H1 (cell line): ENCODE data around the gene MED13. TPM values are rescaled to one million over a fixed set of nuclear protein-coding genes. Genes with fewer than 3 reads are reported as not detected.

Source experiments
- ATF3 ChIP-seq: IDR thresholded peaks from 2 replicates; pipeline ENCODE4 v1.6.1; 2011; ENCODE audit warnings: low read depth, mild to moderate bottlenecking, low read length; ENCODE audit not compliant: insufficient read depth
- CHD7 ChIP-seq: fragments of 300-600 bp; sonication (generic); IDR thresholded peaks from 2 replicates; pipeline ENCODE4 v1.7.1; 2012; ENCODE audit warnings: low read length, moderate library complexity, mild to moderate bottlenecking, inconsistent platforms; ENCODE audit not compliant: insufficient replicate concordance
- EGR1 ChIP-seq: IDR thresholded peaks from 2 replicates; pipeline ENCODE4 v1.6.1; 2011; ENCODE audit warnings: low read depth, low read length, borderline replicate concordance
- JUN ChIP-seq: IDR thresholded peaks from 2 replicates; pipeline ENCODE4 v1.6.1; 2011; ENCODE audit warnings: low read depth, mild to moderate bottlenecking, improper control_type of control experiment, low read length
- SP1 ChIP-seq: IDR thresholded peaks from 2 replicates; pipeline ENCODE4 v1.6.1; 2011; ENCODE audit warnings: low read depth, low read length
- polyA plus RNA-seq, 7 experiments: library from polyadenylated mRNA; depleted of rRNA in 3 of 7; stranded (reverse) in 5 of 7; unstranded in 2 of 7; fragments of >200 nt in 5 of 7; fragments of 200-250 nt in 2 of 7; gene quantifications; 1 replicate in 5 of 7; 2 replicates in 1 of 7; 4 replicates in 1 of 7; pipeline versions ENCODE4 v1.2.1 to v1.2.3, GENCODE V29; 2011 to 2013; ENCODE audit warnings: missing spikeins in 2 of 7, mixed read lengths in 2 of 7
- total RNA-seq: library from RNA; stranded (reverse); fragmentation: NEBNext Ultra II Directional; extraction: Animal tissue kit (Norgen Biotek cat#: 25700); gene quantifications from 2 replicates; pipeline ENCODE4 v1.2.1, GENCODE V29; 2021
- TF ChIP-seq, protein P1 (sequence below), 3 experiments: IDR thresholded peaks; 1 replicate in 2 of 3; 2 replicates in 1 of 3; pipeline versions ENCODE4 v1.5.1 to v1.6.1; 2011; ENCODE audit warnings: low read length in 3 of 3, mild to moderate bottlenecking in 3 of 3, inconsistent platforms in 2 of 3, low read depth in 1 of 3, moderate library complexity in 1 of 3; ENCODE audit not compliant: insufficient read depth in 1 of 3; ENCODE audit errors: control extremely low read depth in 1 of 3

The MED13 gene
- total and polyA plus RNA-seq, 2 of the 8 experiments (the other 6 are each of a cell fraction or from before 2014, with no cell fraction given) = 11.3 to 44.8 TPM

DNA sequence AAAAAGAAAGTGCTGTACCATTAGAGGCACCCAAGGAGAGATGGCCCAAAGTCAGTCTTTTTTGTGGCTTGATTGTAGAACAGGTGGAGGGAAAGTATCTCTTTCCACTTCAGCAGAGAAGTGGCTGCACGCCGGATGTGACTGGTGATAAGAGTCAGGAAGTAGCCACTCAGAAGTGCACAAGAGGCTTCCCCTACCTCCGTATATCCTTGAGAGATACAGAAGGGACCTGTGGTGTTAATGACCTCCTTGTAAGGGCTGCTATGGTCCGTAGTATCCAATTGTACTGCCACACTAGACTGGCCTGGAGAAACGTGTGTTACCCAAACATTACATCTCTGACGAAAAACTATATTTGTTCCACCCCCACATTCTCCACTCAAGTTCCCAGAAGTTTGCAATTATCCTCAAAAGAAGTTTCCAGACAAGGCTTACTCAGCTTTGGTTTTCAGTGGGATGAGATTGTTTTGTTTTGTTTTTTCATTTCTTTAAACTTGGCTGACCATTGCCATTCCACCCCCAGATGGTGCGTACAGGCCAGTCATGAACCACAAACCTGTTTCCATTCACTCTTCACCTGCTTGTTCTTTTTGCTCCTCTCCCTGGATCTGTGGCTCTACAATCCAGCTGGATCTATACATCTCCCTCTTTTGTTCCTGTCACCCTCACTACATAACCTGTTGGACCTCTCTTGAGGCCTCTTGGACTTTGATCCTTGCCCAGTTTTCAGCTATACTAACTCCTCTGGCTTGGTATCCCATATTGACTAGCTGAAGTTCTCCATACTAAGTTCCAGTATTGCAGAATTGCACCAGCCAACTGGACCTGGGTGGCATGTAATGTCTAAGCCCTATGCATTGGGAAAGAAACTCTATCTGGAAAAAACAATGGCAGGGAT lies 20.7 kb upstream of the MED13 start (continued):
- TF ChIP-seq CHD7 (no peak), ATF3 (no peak), SP1 (no peak), EGR1 (no peak), JUN (no peak)
- TF ChIP-seq, protein P1, sequence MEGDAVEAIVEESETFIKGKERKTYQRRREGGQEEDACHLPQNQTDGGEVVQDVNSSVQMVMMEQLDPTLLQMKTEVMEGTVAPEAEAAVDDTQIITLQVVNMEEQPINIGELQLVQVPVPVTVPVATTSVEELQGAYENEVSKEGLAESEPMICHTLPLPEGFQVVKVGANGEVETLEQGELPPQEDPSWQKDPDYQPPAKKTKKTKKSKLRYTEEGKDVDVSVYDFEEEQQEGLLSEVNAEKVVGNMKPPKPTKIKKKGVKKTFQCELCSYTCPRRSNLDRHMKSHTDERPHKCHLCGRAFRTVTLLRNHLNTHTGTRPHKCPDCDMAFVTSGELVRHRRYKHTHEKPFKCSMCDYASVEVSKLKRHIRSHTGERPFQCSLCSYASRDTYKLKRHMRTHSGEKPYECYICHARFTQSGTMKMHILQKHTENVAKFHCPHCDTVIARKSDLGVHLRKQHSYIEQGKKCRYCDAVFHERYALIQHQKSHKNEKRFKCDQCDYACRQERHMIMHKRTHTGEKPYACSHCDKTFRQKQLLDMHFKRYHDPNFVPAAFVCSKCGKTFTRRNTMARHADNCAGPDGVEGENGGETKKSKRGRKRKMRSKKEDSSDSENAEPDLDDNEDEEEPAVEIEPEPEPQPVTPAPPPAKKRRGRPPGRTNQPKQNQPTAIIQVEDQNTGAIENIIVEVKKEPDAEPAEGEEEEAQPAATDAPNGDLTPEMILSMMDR (IDR thresholded peaks at IDR 0.05; ENCODE audit: control extremely low read depth in 1 of 3, insufficient read depth in 1 of 3, low read depth in 1 of 3, low read length in 3 of 3) = no peak
